ENCODE measurements around the gene SMIM36.
A peak's percentile ranks its signal among the peaks of the same experiment; 100 is the strongest.
"Not testable (repeated sequence)": the region's sequence is repeated elsewhere in the genome, so short reads cannot be mapped to it uniquely, and the experiment has no call there.

The SMIM36 gene

DNA sequence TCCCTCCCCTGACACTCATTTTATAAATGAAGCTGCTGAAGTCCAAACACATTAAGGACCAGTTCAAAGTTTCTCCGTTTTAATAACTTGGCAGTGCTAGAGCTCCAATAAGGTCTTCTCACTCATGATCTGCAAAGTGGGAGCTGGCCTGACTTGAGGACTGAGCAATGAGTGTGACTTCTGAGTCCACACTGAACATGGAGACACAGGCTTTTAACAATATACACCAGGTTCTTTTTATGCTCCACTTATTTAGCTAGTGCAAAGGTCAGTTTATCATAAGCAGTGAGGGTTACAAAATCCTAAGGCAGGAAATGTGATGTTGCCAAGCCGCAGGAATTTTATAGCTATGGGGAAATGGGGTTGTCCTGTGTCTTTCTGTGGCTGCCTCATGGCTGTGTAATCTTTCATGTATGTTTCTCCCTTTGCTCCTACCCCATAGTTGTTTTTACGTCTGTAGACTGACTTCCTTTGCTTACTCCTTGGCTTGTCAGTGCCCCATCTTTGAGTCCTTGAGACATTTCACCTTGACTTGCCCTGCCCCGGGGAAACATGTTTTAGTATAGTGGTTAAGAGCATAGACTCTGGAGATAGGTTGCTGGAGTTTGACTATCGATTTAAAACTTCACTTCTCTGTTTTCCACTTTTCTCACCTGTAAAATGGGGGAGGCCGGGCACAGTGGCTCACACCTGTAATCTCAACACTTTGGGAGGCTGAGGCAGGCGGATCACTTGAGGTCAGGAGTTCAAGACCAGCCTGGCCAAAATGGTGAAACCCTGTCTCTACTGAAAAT, 77.4 kb downstream of the SMIM36 start:
- DNase-seq (ENCODE audit: low spot score), result no peak

DNA sequence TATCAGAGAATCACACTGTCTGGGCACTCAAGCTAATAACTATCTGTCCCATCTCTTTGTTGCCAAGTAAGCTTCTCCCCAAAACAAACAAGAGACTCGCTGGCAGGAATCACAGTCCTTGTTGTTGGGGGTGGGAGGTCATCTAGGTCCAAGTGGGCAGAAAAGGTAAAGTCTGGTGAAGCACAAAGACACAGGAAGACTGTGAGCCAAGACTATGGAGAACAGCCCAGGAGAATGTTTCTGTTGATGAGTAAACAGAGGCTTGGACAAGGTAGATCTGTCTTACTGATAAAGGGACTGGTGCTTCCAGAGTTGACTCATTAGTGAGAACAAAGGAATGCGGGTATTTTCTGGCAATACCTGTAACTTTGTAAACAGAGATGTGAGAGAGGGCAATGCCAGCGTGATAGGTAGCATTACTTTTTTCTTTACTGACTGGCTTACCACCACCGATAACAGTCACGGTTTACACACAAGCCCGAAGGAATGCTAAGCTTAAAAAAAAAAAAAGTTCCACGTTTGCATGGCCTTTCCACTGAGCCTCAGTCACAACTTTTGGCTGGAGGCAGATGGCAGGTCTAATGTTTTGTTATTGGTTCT, 78.1 kb downstream of the SMIM36 start:
- no peak for DNase-seq (ENCODE audit: low spot score)

DNA sequence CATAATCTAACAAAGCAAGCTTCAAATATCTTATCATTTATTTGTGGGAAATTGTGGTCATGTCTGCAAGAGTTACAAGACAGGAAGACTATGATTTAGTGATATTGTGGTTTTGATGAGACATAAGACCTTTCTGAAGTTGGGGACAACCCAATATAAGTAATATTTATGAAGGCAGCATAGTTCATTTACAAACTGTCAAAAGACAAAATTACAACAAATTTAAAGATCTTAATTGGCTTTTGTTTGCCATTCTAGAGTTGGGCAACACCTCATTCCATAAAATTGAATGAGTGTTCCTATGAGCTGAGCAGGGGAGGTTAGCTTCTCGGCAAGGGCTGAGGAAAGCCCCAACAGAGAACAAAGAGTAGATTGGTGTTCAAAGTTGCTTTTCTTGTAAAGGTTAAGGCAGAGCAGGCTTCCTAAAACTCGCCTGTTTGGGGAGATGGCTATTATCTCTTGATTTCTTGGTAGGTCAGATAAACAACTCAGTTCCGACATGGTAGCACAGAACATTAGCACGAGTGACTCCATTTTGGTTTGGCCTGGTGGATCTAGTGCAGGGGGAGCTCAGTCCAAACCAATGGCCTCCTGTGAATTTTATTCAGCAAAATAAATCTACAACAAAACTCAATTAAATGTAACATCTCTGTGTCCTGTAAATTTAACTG, 78.8 kb downstream of the SMIM36 start:
- DNase-seq (ENCODE audit: low spot score), result no peak

- DNase-seq (ENCODE audit: low spot score), result not testable (repeated sequence)
These were observed 79.3 kb downstream of the SMIM36 start for GRCh38 chr17:55431914-55432313.

GRCh38 chr17:55430541-55431288, 80.5 kb downstream of the SMIM36 start:
- DNase-seq (ENCODE audit: low spot score), result no peak

- DNase-seq (ENCODE audit: low spot score), result no peak
These were observed 83.7 kb downstream of the SMIM36 start for GRCh38 chr17:55427587-55427882.

GRCh38 chr17:55426851-55427586, 84.2 kb downstream of the SMIM36 start:
- DNase-seq (ENCODE audit: low spot score), result no peak

DNA sequence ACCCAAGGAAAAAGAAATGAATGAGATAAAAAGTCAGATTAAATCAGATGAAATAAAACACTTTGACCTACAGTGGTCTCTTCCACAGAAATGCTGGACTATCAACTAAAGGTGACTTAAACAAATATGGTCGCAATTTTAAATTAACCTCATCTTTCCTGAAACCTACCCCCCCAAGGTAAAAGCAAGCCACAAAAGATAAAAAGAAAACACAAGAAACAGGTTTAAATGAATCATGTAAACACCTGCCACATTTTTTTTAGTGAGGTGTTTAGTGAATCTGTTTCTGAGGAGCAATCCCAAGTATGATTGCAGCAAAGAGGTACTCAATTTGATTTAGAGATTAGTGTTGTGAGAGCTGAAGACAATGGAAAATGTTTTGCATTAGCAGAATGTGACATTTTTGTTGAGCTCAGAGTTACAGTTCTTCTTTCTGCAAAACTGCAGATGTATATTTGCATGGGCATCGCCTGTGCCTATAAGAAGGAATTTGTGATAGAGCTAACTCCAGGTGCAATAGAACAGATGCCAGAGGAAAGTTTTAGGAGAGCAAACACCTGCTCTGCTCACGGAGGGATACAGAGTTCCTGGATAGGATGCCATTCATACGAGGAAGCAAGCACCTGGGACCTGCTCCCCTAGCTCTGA, 86.2 kb downstream of the SMIM36 start:
- DNase-seq (ENCODE audit: low spot score), result no peak

DNA sequence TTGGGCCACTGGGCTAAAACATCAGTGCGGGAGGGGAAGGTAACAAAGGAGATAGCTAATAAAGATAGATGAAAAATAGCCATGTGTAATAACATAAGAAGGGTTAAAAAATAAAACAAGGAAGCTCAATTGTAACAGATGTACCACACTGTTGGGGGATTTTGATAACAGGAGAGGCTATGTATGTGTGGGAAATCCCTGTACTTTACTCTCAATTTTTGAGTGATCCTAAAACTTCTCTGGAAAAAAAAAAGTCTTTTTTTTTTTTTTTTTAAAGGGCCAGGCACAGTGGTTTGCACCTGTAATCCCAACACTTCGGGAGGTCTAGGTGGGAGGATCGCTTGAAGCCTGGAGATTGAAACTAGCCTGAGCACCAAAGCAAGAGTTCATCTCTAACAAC, 87.7 kb downstream of the SMIM36 start:
- DNase-seq (ENCODE audit: low spot score), result no peak

DNA sequence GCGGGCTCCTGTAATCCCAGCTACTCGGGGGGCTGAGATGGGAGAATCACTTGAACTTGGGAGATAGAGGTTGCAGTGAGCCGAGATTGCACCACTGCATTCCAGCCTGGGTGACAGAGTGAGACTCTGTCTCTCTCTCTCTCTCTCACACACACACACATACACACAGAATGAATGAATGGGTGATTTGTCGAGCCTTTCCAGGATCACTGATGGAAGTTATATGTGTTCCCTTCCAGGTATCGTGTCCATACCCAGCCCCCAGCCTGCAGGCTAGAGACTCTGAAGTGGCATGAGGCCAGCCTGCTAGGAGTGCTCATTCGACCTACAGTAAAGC, 88.5 kb downstream of the SMIM36 start:
- not testable (repeated sequence) for DNase-seq (ENCODE audit: low spot score)

- no peak for DNase-seq (ENCODE audit: low spot score)
These were observed 89.9 kb downstream of the SMIM36 start, which contains the start of gene MMD for GRCh38 chr17:55421179-55421934. TSS of gene MMD (minus strand) at chr17:55421835. CDS start at chr17:55421695, 140 bp downstream.

DNA sequence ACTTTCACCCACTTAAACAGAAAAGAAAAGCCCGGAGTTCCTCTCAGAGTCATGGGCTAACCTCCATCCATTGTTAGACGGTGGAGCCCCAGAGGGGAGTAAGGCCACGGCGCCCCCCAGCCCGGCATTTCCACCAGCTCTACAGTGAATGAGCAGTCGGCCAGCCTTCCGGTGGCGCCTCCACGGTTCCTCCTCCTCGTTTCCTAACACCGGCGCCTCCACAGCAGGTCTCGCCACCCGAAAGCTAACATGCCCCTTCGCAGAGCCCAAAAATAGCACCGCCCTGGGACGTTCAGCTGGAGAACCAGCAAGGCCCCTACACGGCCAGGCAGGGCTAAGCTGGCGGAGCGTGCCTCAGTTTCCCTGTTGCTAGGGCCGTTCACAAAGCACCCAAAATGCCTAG, 90.5 kb downstream of the SMIM36 start:
- DNase-seq (ENCODE audit: low spot score), result peak; percentile 55

GRCh38 chr17:55420067-55420775, 91.0 kb downstream of the SMIM36 start:
- DNase-seq (ENCODE audit: low spot score), result peak; percentile 65

- peak; percentile 32 for DNase-seq (ENCODE audit: low spot score)
These were observed 92.6 kb downstream of the SMIM36 start for GRCh38 chr17:55418369-55419268.

GRCh38 chr17:55417411-55418268, 93.6 kb downstream of the SMIM36 start:
- DNase-seq (ENCODE audit: low spot score), result no peak

DNA sequence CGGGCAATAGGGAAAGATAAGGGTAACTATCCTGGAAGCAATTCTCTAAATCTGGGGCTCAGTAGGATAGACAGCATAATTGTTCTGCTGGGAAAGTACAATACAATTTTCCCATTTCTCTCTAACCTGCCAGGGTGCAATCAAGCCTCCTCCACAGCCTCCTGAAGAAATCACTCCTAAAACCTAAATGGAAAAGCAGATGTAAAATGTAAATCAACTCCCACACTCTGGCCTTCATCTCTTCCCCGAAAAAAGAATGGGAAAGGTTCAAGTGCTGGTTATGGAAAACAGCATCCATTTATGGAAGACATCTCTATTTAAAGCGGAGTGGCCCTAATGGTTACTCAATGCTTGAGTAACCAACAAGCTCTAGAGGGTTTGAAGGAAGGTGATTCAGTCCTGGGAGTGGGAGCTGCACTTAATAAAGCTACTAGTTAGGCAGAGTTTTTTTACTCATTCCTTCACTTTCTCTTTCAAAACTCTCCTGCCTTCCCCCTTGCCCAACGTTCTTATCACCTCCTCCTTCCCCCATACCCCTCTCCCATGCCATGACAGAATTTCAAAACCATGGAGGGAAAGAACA, 94.7 kb downstream of the SMIM36 start:
- no peak for DNase-seq (ENCODE audit: low spot score)

- no peak for DNase-seq (ENCODE audit: low spot score)
These were observed 95.3 kb downstream of the SMIM36 start for GRCh38 chr17:55416000-55416399.

- no peak for DNase-seq (ENCODE audit: low spot score)
These were observed 96.3 kb downstream of the SMIM36 start for GRCh38 chr17:55414983-55415382.
